HL-60/S4 (cell line): ENCODE measurements around the gene RRAS.

ENCODE experiments used
- in situ Hi-C: fragments of 300-500 bp; cut with MboI; formaldehyde crosslinking; loops from 2 replicates; pipeline ENCODE4 v1.14.3; 2022; ENCODE audit warnings: low sequenced_read_pairs

The RRAS gene

GRCh38 chr19:49677231-49677900 lies 37.4 kb upstream of the RRAS start, which contains the start of gene PRMT1:
PRMT1 (plus strand) TSS chr19:49677271; CDS start chr19:49677281, 10 bp downstream.
- in situ Hi-C loops, result no loop called here

GRCh38 chr19:49676784-49677230 lies 36.9 kb upstream of the RRAS start:
- in situ Hi-C loops, result no loop called here

- in situ Hi-C loops, result no loop called here
Observed at GRCh38 chr19:49676136-49676783, 36.3 kb upstream of the RRAS start.

- in situ Hi-C loops, result no loop called here
Observed at GRCh38 chr19:49672131-49672919, 32.4 kb upstream of the RRAS start.

GRCh38 chr19:49669516-49669915 lies 29.6 kb upstream of the RRAS start:
- in situ Hi-C loops, result no loop called here

GRCh38 chr19:49667473-49667872 lies 27.5 kb upstream of the RRAS start:
- in situ Hi-C loops, result no loop called here

GRCh38 chr19:49666120-49666444 lies 26.1 kb upstream of the RRAS start:
- in situ Hi-C loops, result no loop called here

GRCh38 chr19:49665351-49666119 lies 25.6 kb upstream of the RRAS start, which contains the start of the genes BCL2L12 and IRF3:
BCL2L12 (plus strand) TSS chr19:49665933; CDS start chr19:49666693, 760 bp downstream.
IRF3 (minus strand) TSS chr19:49665857; CDS start chr19:49664838, 1,019 bp downstream.
- in situ Hi-C loops, result no loop called here

GRCh38 chr19:49665036-49665350 lies 25.1 kb upstream of the RRAS start:
- in situ Hi-C loops, result no loop called here

- in situ Hi-C loops, result no loop called here
Observed at GRCh38 chr19:49664171-49665035, 24.5 kb upstream of the RRAS start.

GRCh38 chr19:49663224-49663623 lies 23.3 kb upstream of the RRAS start:
- in situ Hi-C loops, result no loop called here

GRCh38 chr19:49662011-49662410 lies 22.1 kb upstream of the RRAS start:
- in situ Hi-C loops, result no loop called here

GRCh38 chr19:49660338-49660961 lies 20.5 kb upstream of the RRAS start:
- in situ Hi-C loops, result no loop called here

GRCh38 chr19:49658566-49659442 lies 18.9 kb upstream of the RRAS start:
- in situ Hi-C loops, result no loop called here

- in situ Hi-C loops, result no loop called here
Observed at GRCh38 chr19:49658139-49658517, 18.2 kb upstream of the RRAS start.

- in situ Hi-C loops, result no loop called here
Observed at GRCh38 chr19:49657493-49658138, 17.7 kb upstream of the RRAS start.

- in situ Hi-C loops, result no loop called here
Observed at GRCh38 chr19:49656456-49657109, 16.6 kb upstream of the RRAS start.
